GM21528 (cell line): Measurements from ENCODE around the gene ATAD3C.
A peak's percentile ranks its signal among the peaks of the same experiment; 100 is the strongest.
"Not testable (repeated sequence)": the region's sequence is repeated elsewhere in the genome, so short reads cannot be mapped to it uniquely, and the experiment has no call there.

Source experiments
- ATAC-seq: cut with Tn5 transposase; IDR thresholded peaks from one replicate; pipeline ENCODE4 v1.9.1; 2021; ENCODE audit warnings: mild to moderate bottlenecking, moderate library complexity; ENCODE audit not compliant: unreplicated experiment, low FRiP score

The ATAD3C gene

DNA sequence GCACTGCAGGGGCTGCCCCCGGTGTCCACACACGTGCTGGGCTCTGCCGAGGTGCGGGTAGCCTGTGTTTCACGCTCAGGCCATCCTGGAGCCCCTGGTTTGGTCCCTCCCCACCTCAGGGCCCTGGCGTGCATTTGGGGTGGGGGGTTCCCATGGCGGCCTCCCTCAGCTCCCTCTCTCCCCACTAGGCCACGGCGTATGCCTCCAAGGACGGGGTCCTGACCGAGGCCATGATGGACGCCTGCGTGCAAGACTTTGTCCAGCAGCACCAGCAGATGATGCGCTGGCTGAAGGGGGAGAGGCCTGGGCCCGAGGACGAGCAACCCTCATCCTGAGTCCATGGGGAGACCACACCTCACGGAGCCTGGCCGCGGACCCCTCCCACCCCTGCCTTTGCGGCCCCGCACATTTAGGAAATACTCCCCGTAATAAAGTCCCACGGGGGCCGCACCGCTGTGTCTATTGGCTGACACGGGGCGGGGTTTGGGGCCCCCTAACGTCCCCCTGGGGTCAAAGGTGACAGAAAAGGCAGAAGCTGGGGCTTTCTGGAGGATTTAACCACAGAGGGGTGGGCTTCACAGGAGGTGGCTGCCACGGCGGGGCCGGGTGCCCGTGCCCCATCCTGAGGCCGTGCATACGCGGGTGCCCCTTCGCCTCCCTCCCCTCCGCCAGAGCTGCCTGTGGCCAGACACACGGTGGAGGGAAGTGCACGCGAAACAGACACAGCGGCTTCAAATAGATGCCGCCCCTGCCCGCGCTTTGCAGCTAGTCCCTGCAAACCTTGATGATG lies 18.9 kb downstream of the ATAD3C start:
- ATAC-seq, result not testable (repeated sequence)

GRCh38 chr1:1470626-1471388 lies 21.3 kb downstream of the ATAD3C start:
- ATAC-seq, result no peak

DNA sequence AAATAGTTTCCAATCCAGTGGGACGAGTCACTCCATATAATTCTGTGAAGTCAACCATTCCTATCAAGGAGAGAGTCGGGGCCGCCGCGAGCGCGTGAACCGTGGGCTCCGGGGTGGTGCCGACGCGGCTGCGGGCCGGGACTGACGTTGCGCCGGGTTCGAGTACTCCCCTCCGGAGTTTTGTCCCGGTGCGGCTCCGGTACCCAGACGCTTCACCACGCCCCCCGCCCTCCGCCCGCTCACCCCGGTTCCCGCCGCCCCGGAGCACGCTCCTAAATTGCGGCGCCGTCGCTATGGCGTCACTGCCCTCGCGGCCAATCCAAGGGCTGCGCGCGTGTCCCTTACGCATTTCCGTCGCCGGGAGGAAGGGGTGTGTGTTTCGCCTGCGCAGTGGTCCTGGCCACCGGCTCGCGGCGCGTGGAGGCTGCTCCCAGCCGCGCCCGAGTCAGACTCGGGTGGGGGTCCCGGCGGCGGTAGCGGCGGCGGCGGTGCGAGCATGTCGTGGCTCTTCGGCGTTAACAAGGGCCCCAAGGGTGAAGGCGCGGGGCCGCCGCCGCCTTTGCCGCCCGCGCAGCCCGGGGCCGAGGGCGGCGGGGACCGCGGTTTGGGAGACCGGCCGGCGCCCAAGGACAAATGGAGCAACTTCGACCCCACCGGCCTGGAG lies 22.0 kb downstream of the ATAD3C start, which contains the start of gene ATAD3B:
Gene ATAD3B, plus strand, starts transcription at position 377 of the 664 bp plus-strand sequence. Its CDS starts 120 bp downstream, at position 497.
- peak; percentile 86 for ATAC-seq

DNA sequence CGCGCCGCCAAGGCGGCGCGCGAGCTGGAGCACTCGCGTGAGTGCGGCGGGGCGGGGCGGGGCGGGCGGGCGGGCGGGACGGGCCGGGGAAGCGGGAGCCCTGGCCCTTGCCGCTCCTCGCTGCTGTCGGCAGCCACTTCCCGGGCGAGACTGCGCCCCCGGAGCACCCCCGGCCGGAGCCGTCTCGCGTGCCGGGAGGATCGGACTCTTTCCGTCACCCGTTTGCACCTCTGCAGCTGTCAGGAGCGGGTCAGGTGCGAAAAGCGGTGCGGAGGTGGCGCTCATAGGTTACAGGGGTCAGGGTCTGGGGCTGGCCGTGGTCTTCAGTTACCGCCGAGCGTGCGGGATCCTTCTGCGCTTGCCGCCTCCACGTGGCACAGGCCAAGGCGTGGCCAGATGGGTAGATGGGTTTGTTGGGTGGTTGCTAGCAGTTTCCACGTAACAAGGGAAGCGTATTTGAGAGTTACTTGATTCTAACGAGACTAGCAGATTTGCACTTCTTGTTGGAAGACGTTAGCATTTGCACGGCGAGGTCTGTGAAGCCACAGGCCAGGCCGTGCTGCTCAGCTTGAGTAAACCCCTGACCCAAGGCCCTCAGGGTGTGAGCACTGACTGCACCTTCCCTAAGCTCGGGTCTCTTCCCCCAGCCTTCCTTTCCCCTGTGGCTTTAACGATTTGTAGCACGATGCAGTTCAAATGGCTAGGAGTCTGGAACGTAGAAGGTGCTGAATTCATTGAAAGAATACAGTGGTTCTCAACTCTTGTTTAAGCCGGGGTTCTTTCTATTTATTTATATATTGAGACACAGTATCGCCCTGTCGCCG lies 22.8 kb downstream of the ATAD3C start:
- peak; percentile 29 for ATAC-seq

DNA sequence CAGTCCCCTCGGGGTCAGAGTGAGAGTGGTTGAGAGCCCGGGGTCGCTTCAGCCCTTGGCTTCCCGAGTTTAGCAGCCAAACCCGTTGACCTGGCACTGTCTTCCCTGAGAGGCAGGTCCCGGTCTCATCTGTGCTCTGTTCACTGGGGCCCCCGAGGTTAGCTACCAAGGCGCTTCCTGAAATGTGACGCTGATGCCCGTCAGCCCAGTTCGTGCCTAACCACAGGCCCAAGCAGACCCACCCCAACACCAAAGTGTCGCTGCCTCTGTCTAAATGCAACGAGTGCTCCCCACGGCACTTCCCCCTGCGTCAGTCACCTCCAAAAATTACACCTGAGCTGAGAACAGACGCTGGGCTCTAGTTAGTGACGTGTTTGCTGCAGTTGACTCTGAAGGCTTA lies 26.5 kb downstream of the ATAD3C start:
- not testable (repeated sequence) for ATAC-seq

- ATAC-seq, result no peak
These were observed 27.7 kb downstream of the ATAD3C start for GRCh38 chr1:1477206-1477605.

GRCh38 chr1:1479547-1480487 lies 30.3 kb downstream of the ATAD3C start:
- ATAC-seq, result no peak

- not testable (repeated sequence) for ATAC-seq
These were observed 31.0 kb downstream of the ATAD3C start for GRCh38 chr1:1480488-1480867.

DNA sequence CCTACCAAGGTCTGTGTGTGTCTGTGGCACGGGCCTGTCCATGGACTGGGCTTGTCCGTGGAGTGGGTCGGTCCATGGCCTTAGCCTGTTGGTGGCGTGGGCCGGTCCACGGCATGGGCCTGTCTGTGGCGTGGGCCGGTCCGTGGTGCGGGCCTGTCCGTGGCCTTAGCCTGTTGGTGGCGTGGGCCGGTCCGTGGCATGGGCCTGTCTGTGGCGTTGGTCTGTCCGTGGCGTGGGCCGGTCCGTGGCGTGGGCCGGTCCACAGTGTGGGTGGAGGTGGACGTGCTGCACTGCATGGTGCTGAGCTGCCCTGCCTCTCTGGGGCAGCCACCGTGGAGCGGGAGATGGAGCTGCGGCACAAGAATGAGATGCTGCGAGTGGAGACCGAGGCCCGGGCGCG lies 32.3 kb downstream of the ATAD3C start:
- ATAC-seq, result not testable (repeated sequence)

DNA sequence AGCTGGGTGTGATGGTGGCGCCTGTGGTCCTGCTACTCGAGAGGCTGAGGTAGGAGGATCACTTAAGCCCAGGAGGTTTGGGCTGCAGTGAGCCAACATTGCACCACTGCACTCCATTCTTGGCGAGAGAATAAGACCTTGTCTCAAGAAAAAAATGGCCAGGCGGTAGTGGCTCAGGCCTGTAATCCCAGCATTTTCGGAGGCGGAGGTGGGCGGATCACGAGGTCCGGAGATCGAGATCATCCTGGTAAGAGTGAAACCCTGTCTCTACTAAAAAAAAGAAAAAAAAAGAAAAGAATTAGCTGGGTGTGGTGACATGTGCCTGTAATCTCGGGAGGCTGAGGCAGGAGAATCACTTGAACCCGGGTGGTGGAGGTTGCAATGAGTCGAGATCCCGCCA lies 33.4 kb downstream of the ATAD3C start:
- ATAC-seq, result no peak

DNA sequence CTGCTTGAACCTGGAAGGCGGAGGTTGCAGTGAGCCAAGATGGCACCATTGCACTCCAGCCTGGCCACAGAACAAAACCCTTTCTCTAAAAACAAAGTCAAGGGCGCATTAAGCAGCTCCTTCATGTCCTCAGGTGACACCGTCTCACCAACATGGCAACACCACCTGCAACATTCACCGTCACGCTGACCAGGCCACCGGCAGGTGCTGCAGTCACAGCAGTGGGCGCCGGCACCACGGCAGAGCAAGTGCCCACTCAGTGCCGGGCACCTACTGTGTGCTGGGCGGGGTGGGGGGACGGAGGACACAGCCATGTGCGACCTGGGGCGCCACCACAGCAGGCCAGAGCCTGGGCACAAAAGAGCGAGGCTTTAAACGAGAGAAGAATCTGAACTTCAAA lies 34.2 kb downstream of the ATAD3C start:
- no peak for ATAC-seq

DNA sequence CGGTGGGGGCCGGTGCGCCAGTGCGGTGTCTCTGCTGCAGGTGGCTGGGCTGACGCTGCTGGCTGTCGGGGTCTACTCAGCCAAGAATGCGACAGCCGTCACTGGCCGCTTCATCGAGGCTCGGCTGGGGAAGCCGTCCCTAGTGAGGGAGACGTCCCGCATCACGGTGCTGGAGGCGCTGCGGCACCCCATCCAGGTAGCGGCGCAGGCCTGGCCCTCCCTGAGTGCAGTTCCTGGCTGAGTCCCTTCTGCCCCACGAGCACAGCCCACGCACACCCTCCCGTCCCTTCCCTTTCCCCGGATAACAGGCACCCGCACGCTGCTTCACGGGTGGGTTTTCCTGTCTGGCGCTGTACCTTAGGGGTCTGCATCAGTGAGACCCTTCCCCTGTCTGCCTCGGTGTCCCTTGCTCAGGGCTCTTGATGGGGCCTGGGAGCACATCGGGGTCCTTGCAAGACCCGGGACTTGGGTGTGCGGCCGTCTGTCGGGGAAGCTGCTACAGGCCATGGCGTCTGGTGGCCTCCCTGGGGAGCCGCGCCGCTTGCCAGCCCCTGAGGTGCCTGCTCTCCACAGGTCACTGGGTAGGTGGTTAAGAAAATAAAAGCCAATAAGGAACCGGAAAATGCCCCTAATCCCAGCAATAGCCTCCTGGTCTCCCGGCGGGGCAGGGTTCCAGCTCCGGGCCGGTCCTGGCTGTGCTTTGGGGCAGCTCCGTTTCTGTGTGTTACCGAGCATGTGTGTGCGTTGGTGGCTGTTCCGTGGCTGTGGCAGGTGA lies 35.7 kb downstream of the ATAD3C start:
- not testable (repeated sequence) for ATAC-seq

GRCh38 chr1:1485755-1486317 lies 36.3 kb downstream of the ATAD3C start:
- ATAC-seq, result not testable (repeated sequence)

GRCh38 chr1:1487701-1488100 lies 38.2 kb downstream of the ATAD3C start:
- ATAC-seq, result no peak

DNA sequence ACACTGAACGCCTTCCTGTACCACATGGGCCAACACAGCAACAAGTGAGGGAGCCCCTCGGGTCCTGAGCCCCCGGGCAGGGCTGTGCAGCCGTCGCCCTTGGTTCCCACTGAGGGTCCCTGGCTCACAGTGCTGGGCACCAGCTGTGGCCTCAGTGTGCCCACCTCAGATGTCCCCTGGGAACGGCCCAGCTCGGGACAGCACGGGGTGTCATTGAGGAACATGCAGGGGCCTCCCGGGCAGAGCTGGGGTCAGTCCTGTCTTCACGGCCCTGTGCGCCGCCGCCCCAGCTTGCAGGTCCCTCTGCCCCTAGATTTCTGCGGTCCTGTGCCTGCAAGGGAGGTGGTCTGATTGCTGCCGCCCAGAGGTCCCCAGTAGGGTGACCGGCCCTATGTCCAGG lies 39.7 kb downstream of the ATAD3C start:
- ATAC-seq, result no peak

DNA sequence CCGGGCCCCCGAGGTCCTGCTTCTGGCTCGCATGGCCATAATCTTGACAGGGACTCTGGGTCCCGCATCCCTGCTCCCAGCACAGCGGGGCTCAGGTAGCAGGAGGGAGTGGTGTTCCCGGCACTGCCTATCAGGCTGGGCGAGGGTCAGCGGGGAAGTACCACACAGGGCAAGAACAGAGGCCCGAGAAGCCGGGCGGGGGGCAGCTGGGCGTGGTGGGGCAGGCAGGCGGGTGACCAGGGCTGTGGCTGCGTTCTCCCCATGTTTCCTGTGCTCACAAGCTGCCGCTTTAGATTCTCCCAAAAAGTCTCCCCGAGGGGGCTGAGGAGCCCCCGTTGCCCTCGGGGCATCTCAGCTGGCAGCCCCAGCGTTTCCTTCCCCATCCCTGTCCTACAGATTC lies 40.4 kb downstream of the ATAD3C start:
- no peak for ATAC-seq

- ATAC-seq, result no peak
These were observed 41.2 kb downstream of the ATAD3C start for GRCh38 chr1:1490633-1491230.

- no peak for ATAC-seq
These were observed 42.1 kb downstream of the ATAD3C start for GRCh38 chr1:1491601-1492000.
